Mesenchymal stem cell (in vitro differentiated cells and primary cell): ENCODE results near the gene PDE11A.

Source experiments
- DNase-seq: peaks from one replicate; pipeline ENCODE4 v3.0.0-alpha.2; 2013
- H2AFZ ChIP-seq: one replicate; pipeline ENCODE4 v1.6.1; 2013; ENCODE audit warnings: low read depth, mild to moderate bottlenecking, control low read depth, inconsistent platforms, low read length, moderate library complexity
- H2AK5ac ChIP-seq: 2 replicates; pipeline ENCODE4 v1.6.1; 2013; ENCODE audit warnings: low read length, moderate library complexity, mild to moderate bottlenecking, inconsistent platforms; ENCODE audit not compliant: severe bottlenecking
- H2BK120ac ChIP-seq: one replicate; pipeline ENCODE4 v1.6.1; 2013; ENCODE audit warnings: low read depth, mild to moderate bottlenecking, inconsistent platforms, low read length, moderate library complexity
- H2BK12ac ChIP-seq, 2 experiments: one replicate each; pipeline ENCODE4 v1.6.1; 2013; ENCODE audit warnings: inconsistent platforms in 2 of 2, low read length in 2 of 2, mild to moderate bottlenecking in 2 of 2, moderate library complexity in 2 of 2, control low read depth in 1 of 2
- H2BK15ac ChIP-seq: one replicate; pipeline ENCODE4 v1.6.1; 2013; ENCODE audit warnings: mild to moderate bottlenecking, low read depth, inconsistent platforms; ENCODE audit not compliant: poor library complexity, severe bottlenecking
- H2BK5ac ChIP-seq: 2 replicates; pipeline ENCODE4 v1.6.1; 2013; ENCODE audit warnings: low read depth, mild to moderate bottlenecking, low read length, control low read depth, inconsistent platforms; ENCODE audit not compliant: poor library complexity, severe bottlenecking
- H3K14ac ChIP-seq, 2 experiments: one replicate each; pipeline ENCODE4 v1.6.1; 2013; ENCODE audit warnings: inconsistent platforms in 2 of 2, low read length in 2 of 2, control low read depth in 1 of 2, mild to moderate bottlenecking in 1 of 2, moderate library complexity in 1 of 2
- H3K18ac ChIP-seq, 2 experiments: one replicate each; pipeline ENCODE4 v1.6.1; 2013; ENCODE audit warnings: inconsistent platforms in 2 of 2, low read length in 2 of 2, control low read depth in 1 of 2, low read depth in 1 of 2, mild to moderate bottlenecking in 1 of 2
- H3K23ac ChIP-seq, 2 experiments: one replicate each; pipeline ENCODE4 v1.6.1; 2013; ENCODE audit warnings: inconsistent platforms in 2 of 2, low read length in 2 of 2, mild to moderate bottlenecking in 2 of 2, moderate library complexity in 2 of 2, control low read depth in 1 of 2
- H3K27ac ChIP-seq: 2 replicates; pipeline ENCODE4 v1.5.1; 2013; ENCODE audit warnings: mild to moderate bottlenecking, moderate library complexity, low read length, control low read depth, inconsistent platforms; ENCODE audit not compliant: poor library complexity, severe bottlenecking
- H3K27me3 ChIP-seq, 2 experiments: 2 replicates each; pipeline versions ENCODE4 v1.6.1 to v1.7.0; 2013; ENCODE audit warnings: low read length in 2 of 2, mild to moderate bottlenecking in 2 of 2, moderate library complexity in 2 of 2, control low read depth in 1 of 2, inconsistent platforms in 1 of 2; ENCODE audit not compliant: control insufficient read depth in 1 of 2, insufficient read depth in 1 of 2
- H3K36me3 ChIP-seq, 2 experiments: 2 replicates each; pipeline versions ENCODE4 v1.6.1 to v1.7.0; 2013; ENCODE audit warnings: low read length in 2 of 2, control low read depth in 1 of 2, inconsistent platforms in 1 of 2, low read depth in 1 of 2, mild to moderate bottlenecking in 1 of 2; ENCODE audit not compliant: insufficient read depth in 2 of 2, control insufficient read depth in 1 of 2
- H3K4ac ChIP-seq, 2 experiments: one replicate each; pipeline ENCODE4 v1.6.1; 2013; ENCODE audit warnings: inconsistent platforms in 2 of 2, low read length in 2 of 2, mild to moderate bottlenecking in 2 of 2, moderate library complexity in 2 of 2, control low read depth in 1 of 2, low read depth in 1 of 2
- H3K4me1 ChIP-seq: 2 replicates; pipeline ENCODE4 v1.6.1; 2013; ENCODE audit warnings: low read depth, low read length, control low read depth; ENCODE audit not compliant: control insufficient read depth, insufficient read depth
- H3K4me2 ChIP-seq: 2 replicates; pipeline ENCODE4 v1.6.1; 2013; ENCODE audit warnings: low read length, mild to moderate bottlenecking, inconsistent platforms; ENCODE audit not compliant: poor library complexity, severe bottlenecking
- H3K4me3 ChIP-seq, 2 experiments: 2 replicates each; pipeline versions ENCODE4 v1.5.1 to v1.7.0; 2013; ENCODE audit warnings: low read length in 2 of 2, mild to moderate bottlenecking in 2 of 2, control low read depth in 1 of 2, low read depth in 1 of 2; ENCODE audit not compliant: insufficient read depth in 1 of 2
- H3K79me1 ChIP-seq: replicated peaks from 2 replicates; pipeline ENCODE4 v1.6.1; 2013; ENCODE audit warnings: mild to moderate bottlenecking, control low read depth, low read length, inconsistent platforms; ENCODE audit not compliant: poor library complexity, severe bottlenecking
- H3K9ac ChIP-seq: 2 replicates; pipeline ENCODE4 v1.7.0; 2013; ENCODE audit warnings: mild to moderate bottlenecking, low read length, moderate library complexity
- H3K9me3 ChIP-seq: 2 replicates; pipeline ENCODE4 v1.7.0; 2013; ENCODE audit warnings: mild to moderate bottlenecking, low read length; ENCODE audit not compliant: control insufficient read depth
- H4K8ac ChIP-seq: one replicate; pipeline ENCODE4 v1.6.1; 2013; ENCODE audit warnings: inconsistent platforms, mild to moderate bottlenecking, low read length, moderate library complexity
- H4K91ac ChIP-seq: one replicate; pipeline ENCODE4 v1.6.1; 2013; ENCODE audit warnings: mild to moderate bottlenecking, low read length, inconsistent platforms
- WGBS: methylation state at CpG from one replicate; pipeline ENCODE4 v1.1.7; 2013; ENCODE audit warnings: mixed read lengths; 5-methylcytosine and 5-hydroxymethylcytosine counted together

Gene PDE11A

GRCh38 chr2:177868806-177869205 lies 203.8 kb downstream of the PDE11A start:
- no peak overlapping the region for H3K18ac ChIP-seq
- H3K4me3 ChIP-seq = no peak overlapping the region
- H4K8ac ChIP-seq = no peak overlapping the region
- H3K4me1 ChIP-seq = no peaks in the 10 kb centered on the region
- no peak overlapping the region for H3K4me2 ChIP-seq
- no peak overlapping the region for H2BK15ac ChIP-seq
- H2AFZ ChIP-seq = no peak overlapping the region
- no peaks in the 10 kb centered on the region for H3K79me1 ChIP-seq
- H3K23ac ChIP-seq = no peak overlapping the region
- no peak overlapping the region for H2BK120ac ChIP-seq
- H3K4ac ChIP-seq = no peak overlapping the region
- H3K9ac ChIP-seq = no peak overlapping the region
- no peak overlapping the region for H2BK5ac ChIP-seq
- H4K91ac ChIP-seq = no peak overlapping the region
- no peak overlapping the region for H3K14ac ChIP-seq
- no peak overlapping the region for H2BK12ac ChIP-seq
- DNase-seq = no peak
- no peak overlapping the region for H3K27ac ChIP-seq
- H3K9me3 ChIP-seq = no peaks in the 10 kb centered on the region
- no peak overlapping the region for H2AK5ac ChIP-seq
- H3K36me3 ChIP-seq = no peaks in the 10 kb centered on the region
- no peaks in the 10 kb centered on the region for H3K27me3 ChIP-seq

DNA sequence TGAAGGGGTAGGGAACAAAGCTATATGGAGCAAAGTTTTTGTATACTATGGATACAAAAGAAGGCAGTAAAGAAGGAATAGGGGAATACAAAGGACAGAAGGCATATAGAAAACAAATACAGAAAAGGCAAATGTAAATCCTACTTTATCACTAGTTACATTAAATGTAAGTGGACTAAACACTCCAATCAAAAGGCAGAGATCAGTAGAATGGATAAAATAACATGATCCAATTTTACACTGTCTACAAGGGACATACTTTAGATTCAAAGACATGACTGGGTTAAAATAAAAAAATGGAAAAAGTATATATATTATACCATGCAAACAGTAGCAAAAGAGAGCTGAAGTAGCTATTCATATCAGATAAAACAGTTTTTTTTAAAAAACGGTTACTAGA lies 215.0 kb downstream of the PDE11A start:
- Histone ChIP-seq H3K27ac (no peak overlapping the region), H2BK5ac (no peak overlapping the region), H2BK15ac (no peak overlapping the region), H3K4me2 (no peak overlapping the region), H3K4me3 (no peak overlapping the region), H4K8ac (no peak overlapping the region), H3K18ac (no peak overlapping the region), H3K9ac (no peak overlapping the region), H3K36me3 (no peaks in the 10 kb centered on the region), H3K9me3 (peaks cover 4% of the 10 kb centered on the region), H2BK120ac (no peak overlapping the region), H4K91ac (no peak overlapping the region), H3K79me1 (no peaks in the 10 kb centered on the region), H3K23ac (no peak overlapping the region), H2AK5ac (no peak overlapping the region), H2AFZ (no peak overlapping the region), H3K27me3 (no peaks in the 10 kb centered on the region), H3K4ac (no peak overlapping the region), H3K14ac (no peak overlapping the region), H2BK12ac (no peak overlapping the region), H3K4me1 (no peaks in the 10 kb centered on the region)
- DNase-seq = no peak
- no CpG with 5 or more reads among the region's 1 CpG for WGBS

- Histone ChIP-seq H2BK120ac (no peak overlapping the region), H3K23ac (no peak overlapping the region), H3K36me3 (no peaks in the 10 kb centered on the region), H3K4ac (no peak overlapping the region), H3K4me1 (no peaks in the 10 kb centered on the region), H3K4me2 (no peak overlapping the region), H3K9ac (no peak overlapping the region), H2BK15ac (no peak overlapping the region), H3K9me3 (peaks cover 1% of the 10 kb centered on the region), H4K8ac (no peak overlapping the region), H4K91ac (no peak overlapping the region), H2AK5ac (no peak overlapping the region), H3K79me1 (no peaks in the 10 kb centered on the region), H2BK5ac (no peak overlapping the region), H2AFZ (no peak overlapping the region), H3K18ac (no peak overlapping the region), H3K27me3 (no peaks in the 10 kb centered on the region), H2BK12ac (no peak overlapping the region), H3K27ac (no peak overlapping the region), H3K4me3 (no peak overlapping the region), H3K14ac (no peak overlapping the region)
- DNase-seq = no peak
- WGBS = 7% methylated on average over 1 of the region's 1 CpG
These were observed 220.2 kb downstream of the PDE11A start for GRCh38 chr2:177852389-177852788.

DNA sequence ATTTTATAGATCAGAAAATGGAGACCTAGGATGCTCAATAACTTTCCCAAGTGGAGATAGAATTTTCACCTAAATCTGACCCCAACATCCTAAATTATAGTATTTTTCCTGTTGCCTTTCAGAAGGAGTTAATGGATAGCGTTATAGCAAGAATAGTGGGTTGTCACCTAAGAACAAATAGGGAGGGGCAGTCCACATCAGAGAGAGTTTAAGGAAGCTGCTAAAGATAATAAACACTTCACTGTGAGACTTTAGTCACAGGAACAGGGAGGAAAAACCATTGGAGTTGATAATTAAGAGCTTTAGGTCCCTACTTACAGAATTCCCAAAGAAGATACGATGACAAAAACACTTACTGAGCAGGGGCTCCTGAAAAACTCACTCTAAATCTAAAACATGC lies 229.4 kb downstream of the PDE11A start:
- no peaks in the 10 kb centered on the region for H3K36me3 ChIP-seq
- H3K4me3 ChIP-seq = no peak overlapping the region
- 80% methylated on average over 1 of the region's 2 CpGs for WGBS
- H4K8ac ChIP-seq = no peak overlapping the region
- no peak overlapping the region for H2BK12ac ChIP-seq
- H3K4ac ChIP-seq = no peak overlapping the region
- no peak for DNase-seq
- H3K79me1 ChIP-seq = no peaks in the 10 kb centered on the region
- no peak overlapping the region for H4K91ac ChIP-seq
- no peak overlapping the region for H3K9ac ChIP-seq
- no peak overlapping the region for H2AK5ac ChIP-seq
- H3K18ac ChIP-seq = no peak overlapping the region
- no peak overlapping the region for H2BK15ac ChIP-seq
- no peak overlapping the region for H3K27ac ChIP-seq
- H3K4me2 ChIP-seq = no peak overlapping the region
- H2BK120ac ChIP-seq = no peak overlapping the region
- no peak overlapping the region for H3K23ac ChIP-seq
- no peak overlapping the region for H2AFZ ChIP-seq
- H2BK5ac ChIP-seq = no peak overlapping the region
- H3K9me3 ChIP-seq = peaks cover 6% of the 10 kb centered on the region
- H3K14ac ChIP-seq = no peak overlapping the region
- H3K27me3 ChIP-seq = no peaks in the 10 kb centered on the region
- H3K4me1 ChIP-seq = no peaks in the 10 kb centered on the region
